HepG2 (cell line): Measurements from ENCODE around the gene CHN1. TPM values are rescaled to one million over a fixed set of nuclear protein-coding genes. Genes with fewer than 3 reads are reported as not detected.

Source experiments
- DPF2 ChIP-seq: sonication (generic); formaldehyde crosslinking; IDR thresholded peaks from 2 replicates; pipeline ENCODE4 v1.4.0; 2020; ENCODE audit warnings: mild to moderate bottlenecking, low read depth, missing genetic modification reagents, borderline replicate concordance
- FOXM1 ChIP-seq: sonication (generic); formaldehyde crosslinking; IDR thresholded peaks from 2 replicates; pipeline ENCODE4 v1.5.0; 2020; ENCODE audit warnings: missing genetic modification reagents
- GABPA ChIP-seq, 2 experiments: IDR thresholded peaks; 2 replicates each; pipeline ENCODE4 v1.6.1; 2011 to 2016; ENCODE audit warnings: low read depth in 2 of 2, low read length in 1 of 2, missing biosample characterization in 1 of 2, missing genetic modification characterization in 1 of 2
- KDM3A ChIP-seq: IDR thresholded peaks from 2 replicates; pipeline ENCODE4 v1.6.1; 2018; ENCODE audit warnings: low read depth, missing compliant biosample characterization
- MIER3 ChIP-seq: IDR thresholded peaks from 2 replicates; pipeline ENCODE4 v1.6.1; 2016; ENCODE audit warnings: missing compliant biosample characterization, borderline replicate concordance
- PRMT3 ChIP-seq: sonication (generic); formaldehyde crosslinking; IDR thresholded peaks from 2 replicates; pipeline ENCODE4 v1.8.1; 2022; ENCODE audit warnings: low read depth, mild to moderate bottlenecking, moderate library complexity, missing genetic modification reagents, borderline replicate concordance
- REXO4 ChIP-seq: sonication (generic); formaldehyde crosslinking; IDR thresholded peaks from 2 replicates; pipeline ENCODE4 v1.8.0; 2022; ENCODE audit warnings: missing genetic modification reagents, mild to moderate bottlenecking, borderline replicate concordance
- ZNF510 ChIP-seq: sonication (generic); formaldehyde crosslinking; IDR thresholded peaks from 2 replicates; pipeline ENCODE4 v1.4.0; 2020; ENCODE audit warnings: low read depth, mild to moderate bottlenecking, missing genetic modification reagents
- ZNF557 ChIP-seq: sonication (generic); formaldehyde crosslinking; IDR thresholded peaks from 2 replicates; pipeline ENCODE4 v1.4.0; 2020; ENCODE audit warnings: missing genetic modification reagents
- ZNF616 ChIP-seq: sonication (generic); formaldehyde crosslinking; IDR thresholded peaks from 2 replicates; pipeline ENCODE4 v1.5.0; 2020; ENCODE audit warnings: low read depth, mild to moderate bottlenecking, missing genetic modification reagents
- ZNF761 ChIP-seq: sonication (generic); formaldehyde crosslinking; conservative IDR thresholded peaks from 2 replicates; pipeline ENCODE4 v1.4.0; 2020; ENCODE audit warnings: mild to moderate bottlenecking, missing genetic modification reagents
- polyA plus RNA-seq, 8 experiments: library from polyadenylated mRNA; depleted of rRNA in 3 of 8; stranded (reverse) in 7 of 8; unstranded in 1 of 8; fragments of >200 nt; fragmentation: Illumina TruSeq in 4 of 8; extraction: Trizol in 4 of 8; gene quantifications; 2 replicates each; pipeline versions ENCODE4 v1.2.1 to v1.2.3, GENCODE V29; 2011 to 2016; ENCODE audit warnings: low read depth in 4 of 8, missing spikeins in 1 of 8, mixed read lengths in 1 of 8; ENCODE audit not compliant: insufficient read depth in 1 of 8
- total RNA-seq, 5 experiments: library from RNA; depleted of rRNA; stranded (reverse); fragments of >200 nt; fragmentation: Illumina TruSeq; extraction: Trizol; gene quantifications; 2 replicates each; pipeline ENCODE4 v1.2.3, GENCODE V29; 2016; ENCODE audit warnings: low read depth in 1 of 5
- TF ChIP-seq, protein P1 (sequence below): IDR thresholded peaks from 2 replicates; pipeline ENCODE4 v1.6.1; 2012; ENCODE audit warnings: low read depth, low read length, improper control_type of control experiment
- TF ChIP-seq, protein P2 (sequence below): sonication (generic); formaldehyde crosslinking; IDR thresholded peaks from 2 replicates; pipeline ENCODE4 v1.5.0; 2020; ENCODE audit warnings: missing genetic modification reagents
- TF ChIP-seq, protein P3 (sequence below): IDR thresholded peaks from 2 replicates; pipeline ENCODE4 v1.6.1; 2016; ENCODE audit warnings: mild to moderate bottlenecking, missing biosample characterization, missing genetic modification reagents
- TF ChIP-seq, protein P4 (sequence below): sonication (generic); formaldehyde crosslinking; IDR thresholded peaks from 2 replicates; pipeline ENCODE4 v1.5.1; 2020; ENCODE audit warnings: missing genetic modification reagents, mild to moderate bottlenecking, borderline replicate concordance
- TF ChIP-seq, protein P5 (sequence below): sonication (generic); formaldehyde crosslinking; IDR thresholded peaks from 2 replicates; pipeline ENCODE4 v1.4.0; 2020; ENCODE audit warnings: missing genetic modification reagents; ENCODE audit errors: not compliant biosample characterization
- TF ChIP-seq, protein P6 (sequence below): sonication (generic); formaldehyde crosslinking; IDR thresholded peaks from 2 replicates; pipeline ENCODE4 v1.5.1; 2020; ENCODE audit warnings: missing genetic modification reagents, mild to moderate bottlenecking, borderline replicate concordance

CHN1 gene
- total and polyA plus RNA-seq, 2 of the 13 experiments (the other 11 are each of a cell fraction or from before 2014, with no cell fraction given) = 2.8 to 3.5 TPM

GRCh38 chr2:175004980-175005732 is at the start of gene CHN1 (continued):
- TF ChIP-seq, protein P1, sequence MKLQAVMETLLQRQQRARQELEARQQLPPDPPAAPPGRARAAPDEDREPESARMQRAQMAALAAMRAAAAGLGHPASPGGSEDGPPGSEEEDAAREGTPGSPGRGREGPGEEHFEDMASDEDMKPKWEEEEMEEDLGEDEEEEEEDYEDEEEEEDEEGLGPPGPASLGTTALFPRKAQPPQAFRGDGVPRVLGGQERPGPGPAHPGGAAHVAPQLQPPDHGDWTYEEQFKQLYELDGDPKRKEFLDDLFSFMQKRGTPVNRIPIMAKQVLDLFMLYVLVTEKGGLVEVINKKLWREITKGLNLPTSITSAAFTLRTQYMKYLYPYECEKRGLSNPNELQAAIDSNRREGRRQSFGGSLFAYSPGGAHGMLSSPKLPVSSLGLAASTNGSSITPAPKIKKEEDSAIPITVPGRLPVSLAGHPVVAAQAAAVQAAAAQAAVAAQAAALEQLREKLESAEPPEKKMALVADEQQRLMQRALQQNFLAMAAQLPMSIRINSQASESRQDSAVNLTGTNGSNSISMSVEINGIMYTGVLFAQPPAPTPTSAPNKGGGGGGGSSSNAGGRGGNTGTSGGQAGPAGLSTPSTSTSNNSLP = no peak
- TF ChIP-seq ZNF616 (CRISPR knock-in tag) (no peak), PRMT3 (CRISPR knock-in tag) (0 out of 2 replicates have a peak, but pooled peaks have one; percentile 46), ZNF761 (no peak), GABPA (IDR thresholded peaks at IDR 0.05; ENCODE audit: low read depth, low read length) (no peak), GABPA (CRISPR knock-in tag; IDR thresholded peaks at IDR 0.05; ENCODE audit: low read depth) (no peak), ZNF510 (CRISPR knock-in tag) (no peak), FOXM1 (CRISPR knock-in tag) (no peak), KDM3A (CRISPR knock-in tag) (no peak), DPF2 (no peak), MIER3 (CRISPR knock-in tag) (no peak), REXO4 (CRISPR knock-in tag) (no peak), ZNF557 (CRISPR knock-in tag) (no peak)
- TF ChIP-seq, protein P2, sequence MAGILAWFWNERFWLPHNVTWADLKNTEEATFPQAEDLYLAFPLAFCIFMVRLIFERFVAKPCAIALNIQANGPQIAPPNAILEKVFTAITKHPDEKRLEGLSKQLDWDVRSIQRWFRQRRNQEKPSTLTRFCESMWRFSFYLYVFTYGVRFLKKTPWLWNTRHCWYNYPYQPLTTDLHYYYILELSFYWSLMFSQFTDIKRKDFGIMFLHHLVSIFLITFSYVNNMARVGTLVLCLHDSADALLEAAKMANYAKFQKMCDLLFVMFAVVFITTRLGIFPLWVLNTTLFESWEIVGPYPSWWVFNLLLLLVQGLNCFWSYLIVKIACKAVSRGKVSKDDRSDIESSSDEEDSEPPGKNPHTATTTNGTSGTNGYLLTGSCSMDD (CRISPR knock-in tag) = no peak
- TF ChIP-seq, protein P3, sequence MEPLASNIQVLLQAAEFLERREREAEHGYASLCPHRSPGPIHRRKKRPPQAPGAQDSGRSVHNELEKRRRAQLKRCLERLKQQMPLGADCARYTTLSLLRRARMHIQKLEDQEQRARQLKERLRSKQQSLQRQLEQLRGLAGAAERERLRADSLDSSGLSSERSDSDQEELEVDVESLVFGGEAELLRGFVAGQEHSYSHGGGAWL (CRISPR knock-in tag) = peak; percentile 54; the same call in 1 of the 2 replicates
- TF ChIP-seq, protein P4, sequence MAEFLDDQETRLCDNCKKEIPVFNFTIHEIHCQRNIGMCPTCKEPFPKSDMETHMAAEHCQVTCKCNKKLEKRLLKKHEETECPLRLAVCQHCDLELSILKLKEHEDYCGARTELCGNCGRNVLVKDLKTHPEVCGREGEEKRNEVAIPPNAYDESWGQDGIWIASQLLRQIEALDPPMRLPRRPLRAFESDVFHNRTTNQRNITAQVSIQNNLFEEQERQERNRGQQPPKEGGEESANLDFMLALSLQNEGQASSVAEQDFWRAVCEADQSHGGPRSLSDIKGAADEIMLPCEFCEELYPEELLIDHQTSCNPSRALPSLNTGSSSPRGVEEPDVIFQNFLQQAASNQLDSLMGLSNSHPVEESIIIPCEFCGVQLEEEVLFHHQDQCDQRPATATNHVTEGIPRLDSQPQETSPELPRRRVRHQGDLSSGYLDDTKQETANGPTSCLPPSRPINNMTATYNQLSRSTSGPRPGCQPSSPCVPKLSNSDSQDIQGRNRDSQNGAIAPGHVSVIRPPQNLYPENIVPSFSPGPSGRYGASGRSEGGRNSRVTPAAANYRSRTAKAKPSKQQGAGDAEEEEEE (CRISPR knock-in tag) = no peak
- TF ChIP-seq, protein P5, sequence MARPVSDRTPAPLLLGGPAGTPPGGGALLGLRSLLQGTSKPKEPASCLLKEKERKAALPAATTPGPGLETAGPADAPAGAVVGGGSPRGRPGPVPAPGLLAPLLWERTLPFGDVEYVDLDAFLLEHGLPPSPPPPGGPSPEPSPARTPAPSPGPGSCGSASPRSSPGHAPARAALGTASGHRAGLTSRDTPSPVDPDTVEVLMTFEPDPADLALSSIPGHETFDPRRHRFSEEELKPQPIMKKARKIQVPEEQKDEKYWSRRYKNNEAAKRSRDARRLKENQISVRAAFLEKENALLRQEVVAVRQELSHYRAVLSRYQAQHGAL = no peak
- TF ChIP-seq, protein P6, sequence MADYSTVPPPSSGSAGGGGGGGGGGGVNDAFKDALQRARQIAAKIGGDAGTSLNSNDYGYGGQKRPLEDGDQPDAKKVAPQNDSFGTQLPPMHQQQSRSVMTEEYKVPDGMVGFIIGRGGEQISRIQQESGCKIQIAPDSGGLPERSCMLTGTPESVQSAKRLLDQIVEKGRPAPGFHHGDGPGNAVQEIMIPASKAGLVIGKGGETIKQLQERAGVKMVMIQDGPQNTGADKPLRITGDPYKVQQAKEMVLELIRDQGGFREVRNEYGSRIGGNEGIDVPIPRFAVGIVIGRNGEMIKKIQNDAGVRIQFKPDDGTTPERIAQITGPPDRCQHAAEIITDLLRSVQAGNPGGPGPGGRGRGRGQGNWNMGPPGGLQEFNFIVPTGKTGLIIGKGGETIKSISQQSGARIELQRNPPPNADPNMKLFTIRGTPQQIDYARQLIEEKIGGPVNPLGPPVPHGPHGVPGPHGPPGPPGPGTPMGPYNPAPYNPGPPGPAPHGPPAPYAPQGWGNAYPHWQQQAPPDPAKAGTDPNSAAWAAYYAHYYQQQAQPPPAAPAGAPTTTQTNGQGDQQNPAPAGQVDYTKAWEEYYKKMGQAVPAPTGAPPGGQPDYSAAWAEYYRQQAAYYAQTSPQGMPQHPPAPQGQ (CRISPR knock-in tag) = no peak
